ENCODE measurements around the gene FCGR1A. TPM values are rescaled to one million over a fixed set of nuclear protein-coding genes. Genes with fewer than 3 reads are reported as not detected.
"Not testable (repeated sequence)": the region's sequence is repeated elsewhere in the genome, so short reads cannot be mapped to it uniquely, and the experiment has no call there.

Gene FCGR1A
- under 1 TPM; 0.92 to 1.00 TPM for polyA plus RNA-seq

- not testable (repeated sequence) for H3K36me3 ChIP-seq (ENCODE audit: control insufficient read depth in 2 of 2, insufficient read depth in 2 of 2, low read length in 1 of 2); H3K4me3 ChIP-seq (ENCODE audit: low read depth in 1 of 2, low read length in 2 of 2); H3K27me3 ChIP-seq (ENCODE audit: control insufficient read depth in 1 of 2, insufficient read depth in 2 of 2, low read length in 2 of 2); H3K9me3 ChIP-seq (ENCODE audit: control insufficient read depth in 2 of 2, insufficient read depth in 1 of 2, low read depth in 1 of 2, low read length in 1 of 2); H3K4me1 ChIP-seq (ENCODE audit: control insufficient read depth in 2 of 2, insufficient read depth in 2 of 2, low read length in 1 of 2); H3K27ac ChIP-seq (ENCODE audit: low read depth in 2 of 2, low read length in 1 of 2)
- WGBS, 2 donors = no CpG with 5 or more reads among the region's 2 CpGs
These were observed at the start of gene FCGR1A for GRCh38 chr1:149782600-149782999. TSS of gene FCGR1A (plus strand) at chr1:149782694. CDS start at chr1:149782744, 50 bp downstream.

DNA sequence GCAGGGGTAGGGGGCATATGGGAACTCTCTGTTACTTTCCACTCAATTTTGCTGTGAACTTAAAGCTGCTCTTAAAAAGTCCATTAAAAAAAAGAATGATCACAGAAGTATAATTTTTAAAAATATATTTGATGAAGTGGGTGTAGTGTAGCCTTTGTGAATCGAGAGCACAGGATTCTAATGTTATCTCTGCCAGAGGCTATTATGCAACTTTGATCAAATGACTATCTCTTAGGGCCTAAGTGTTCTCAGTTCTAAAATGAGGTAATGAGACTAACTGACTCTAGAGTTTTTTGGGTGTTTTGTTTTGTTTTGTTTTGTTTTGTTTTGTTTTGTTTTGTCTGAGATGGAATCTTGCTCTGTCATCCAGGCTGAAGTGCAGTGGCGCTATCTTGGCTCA, 49.7 kb upstream of the FCGR1A start:
- H3K4me1 ChIP-seq (ENCODE audit: control insufficient read depth in 2 of 2, insufficient read depth in 2 of 2, low read length in 1 of 2); H3K4me3 ChIP-seq (ENCODE audit: low read depth in 1 of 2, low read length in 2 of 2); H3K27ac ChIP-seq (ENCODE audit: low read depth in 2 of 2, low read length in 1 of 2); H3K27me3 ChIP-seq (ENCODE audit: control insufficient read depth in 1 of 2, insufficient read depth in 2 of 2, low read length in 2 of 2); H3K36me3 ChIP-seq (ENCODE audit: control insufficient read depth in 2 of 2, insufficient read depth in 2 of 2, low read length in 1 of 2); H3K9me3 ChIP-seq (ENCODE audit: control insufficient read depth in 2 of 2, insufficient read depth in 1 of 2, low read depth in 1 of 2, low read length in 1 of 2): not testable (repeated sequence)
- 100% methylated on average over 1 of the region's 2 CpGs for WGBS, 2 donors

- not testable (repeated sequence) for H3K36me3 ChIP-seq (ENCODE audit: control insufficient read depth in 2 of 2, insufficient read depth in 2 of 2, low read length in 1 of 2); H3K4me1 ChIP-seq (ENCODE audit: control insufficient read depth in 2 of 2, insufficient read depth in 2 of 2, low read length in 1 of 2); H3K9me3 ChIP-seq (ENCODE audit: control insufficient read depth in 2 of 2, insufficient read depth in 1 of 2, low read depth in 1 of 2, low read length in 1 of 2); H3K27me3 ChIP-seq (ENCODE audit: control insufficient read depth in 1 of 2, insufficient read depth in 2 of 2, low read length in 2 of 2); H3K27ac ChIP-seq (ENCODE audit: low read depth in 2 of 2, low read length in 1 of 2); H3K4me3 ChIP-seq (ENCODE audit: low read depth in 1 of 2, low read length in 2 of 2)
- WGBS, 2 donors = 88 to 100% methylated on average over 1 of the region's 1 CpG
These were observed 47.8 kb upstream of the FCGR1A start for GRCh38 chr1:149734692-149735091.

DNA sequence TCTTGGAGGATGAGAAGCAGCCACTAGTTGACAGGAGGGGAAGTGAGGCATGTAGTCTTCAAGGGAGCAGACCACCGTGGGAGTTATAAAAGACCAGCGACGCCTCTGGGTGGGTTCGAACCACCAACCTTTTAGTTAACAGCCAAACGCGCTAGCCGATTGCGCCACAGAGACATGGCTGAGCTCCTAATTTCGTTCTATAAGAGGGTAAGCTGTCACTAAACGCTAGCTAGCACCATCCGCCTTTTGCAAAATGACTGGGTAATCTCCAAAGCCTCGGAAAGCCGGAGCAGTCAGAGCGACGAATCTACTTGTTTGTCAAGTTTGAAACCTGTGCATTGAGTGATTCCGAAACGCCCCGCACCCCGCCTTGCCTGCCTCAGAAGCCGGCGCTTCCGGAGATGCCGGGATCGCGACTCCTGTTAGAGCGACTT, 42.3 kb upstream of the FCGR1A start:
- not testable (repeated sequence) for H3K4me1 ChIP-seq (ENCODE audit: control insufficient read depth in 2 of 2, insufficient read depth in 2 of 2, low read length in 1 of 2); H3K36me3 ChIP-seq (ENCODE audit: control insufficient read depth in 2 of 2, insufficient read depth in 2 of 2, low read length in 1 of 2); H3K27ac ChIP-seq (ENCODE audit: low read depth in 2 of 2, low read length in 1 of 2); H3K4me3 ChIP-seq (ENCODE audit: low read depth in 1 of 2, low read length in 2 of 2); H3K27me3 ChIP-seq (ENCODE audit: control insufficient read depth in 1 of 2, insufficient read depth in 2 of 2, low read length in 2 of 2); H3K9me3 ChIP-seq (ENCODE audit: control insufficient read depth in 2 of 2, insufficient read depth in 1 of 2, low read depth in 1 of 2, low read length in 1 of 2)
- 6 to 9% methylated on average over 26 of the region's 26 CpGs for WGBS, 2 donors

- H3K9me3 ChIP-seq (ENCODE audit: control insufficient read depth in 2 of 2, insufficient read depth in 1 of 2, low read depth in 1 of 2, low read length in 1 of 2); H3K36me3 ChIP-seq (ENCODE audit: control insufficient read depth in 2 of 2, insufficient read depth in 2 of 2, low read length in 1 of 2); H3K4me1 ChIP-seq (ENCODE audit: control insufficient read depth in 2 of 2, insufficient read depth in 2 of 2, low read length in 1 of 2); H3K27ac ChIP-seq (ENCODE audit: low read depth in 2 of 2, low read length in 1 of 2); H3K27me3 ChIP-seq (ENCODE audit: control insufficient read depth in 1 of 2, insufficient read depth in 2 of 2, low read length in 2 of 2); H3K4me3 ChIP-seq (ENCODE audit: low read depth in 1 of 2, low read length in 2 of 2): not testable (repeated sequence)
- WGBS, 2 donors = 28 to 30% methylated on average over 6 to 7 of the region's 13 CpGs
These were observed 41.8 kb upstream of the FCGR1A start for GRCh38 chr1:149740590-149741230.

GRCh38 chr1:149741914-149742313, 40.6 kb upstream of the FCGR1A start:
- not testable (repeated sequence) for H3K36me3 ChIP-seq (ENCODE audit: control insufficient read depth in 2 of 2, insufficient read depth in 2 of 2, low read length in 1 of 2); H3K27ac ChIP-seq (ENCODE audit: low read depth in 2 of 2, low read length in 1 of 2); H3K9me3 ChIP-seq (ENCODE audit: control insufficient read depth in 2 of 2, insufficient read depth in 1 of 2, low read depth in 1 of 2, low read length in 1 of 2); H3K4me3 ChIP-seq (ENCODE audit: low read depth in 1 of 2, low read length in 2 of 2); H3K27me3 ChIP-seq (ENCODE audit: control insufficient read depth in 1 of 2, insufficient read depth in 2 of 2, low read length in 2 of 2); H3K4me1 ChIP-seq (ENCODE audit: control insufficient read depth in 2 of 2, insufficient read depth in 2 of 2, low read length in 1 of 2)
- WGBS, 2 donors = 77 to 86% methylated on average over 1 to 2 of the region's 5 CpGs

DNA sequence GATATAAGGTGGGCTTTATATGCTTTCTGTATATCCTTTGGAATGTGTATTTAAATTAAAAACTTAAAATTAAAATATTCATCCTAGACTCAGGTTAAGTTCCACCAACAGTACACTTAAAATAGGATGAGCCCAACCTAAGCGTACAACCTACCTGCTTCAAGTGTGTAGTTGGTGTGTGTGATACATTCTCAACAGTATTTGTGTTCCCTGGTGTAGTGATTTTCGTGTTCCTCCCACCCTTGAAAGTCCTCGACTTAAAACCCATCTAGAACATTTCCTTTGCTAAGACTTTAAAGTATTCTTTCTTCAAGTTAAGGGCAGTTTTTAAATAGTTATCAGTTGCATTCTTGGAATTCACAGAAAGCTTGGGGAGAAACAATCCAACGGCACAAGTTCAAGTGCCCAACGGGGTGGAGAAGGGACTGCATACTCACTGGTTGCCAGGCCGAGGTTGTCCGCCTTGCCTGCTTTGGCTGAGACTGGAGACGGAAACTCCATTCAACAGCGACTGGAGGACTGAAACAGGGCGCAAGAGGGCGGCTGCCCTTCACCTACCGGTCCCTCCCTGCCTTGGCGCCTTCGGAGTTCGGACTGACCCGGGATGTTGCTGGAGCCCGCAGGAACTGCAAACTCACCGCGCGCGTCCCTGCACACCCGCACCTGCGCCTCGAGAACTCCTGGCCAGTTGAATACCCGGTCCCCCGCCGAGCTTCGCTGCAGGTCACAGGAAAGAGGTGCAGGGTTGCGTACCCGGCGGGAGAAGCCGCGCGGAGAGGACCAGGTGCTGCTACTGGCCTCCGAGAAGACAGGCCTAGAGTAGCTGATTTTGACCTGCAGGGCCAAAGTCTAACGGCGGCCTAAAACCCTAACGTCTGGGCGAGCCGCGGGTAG, 35.8 kb upstream of the FCGR1A start:
- not testable (repeated sequence) for H3K4me1 ChIP-seq (ENCODE audit: control insufficient read depth in 2 of 2, insufficient read depth in 2 of 2, low read length in 1 of 2); H3K36me3 ChIP-seq (ENCODE audit: control insufficient read depth in 2 of 2, insufficient read depth in 2 of 2, low read length in 1 of 2); H3K27me3 ChIP-seq (ENCODE audit: control insufficient read depth in 1 of 2, insufficient read depth in 2 of 2, low read length in 2 of 2); H3K27ac ChIP-seq (ENCODE audit: low read depth in 2 of 2, low read length in 1 of 2); H3K4me3 ChIP-seq (ENCODE audit: low read depth in 1 of 2, low read length in 2 of 2); H3K9me3 ChIP-seq (ENCODE audit: control insufficient read depth in 2 of 2, insufficient read depth in 1 of 2, low read depth in 1 of 2, low read length in 1 of 2)
- 25 to 41% methylated on average over 28 to 35 of the region's 41 CpGs for WGBS, 2 donors

- H3K4me3 ChIP-seq (ENCODE audit: low read depth in 1 of 2, low read length in 2 of 2) = not testable (repeated sequence)
- 5 to 9% methylated on average over 20 to 24 of the region's 40 CpGs for WGBS, 2 donors
These were observed 34.9 kb upstream of the FCGR1A start for GRCh38 chr1:149747359-149748143.

DNA sequence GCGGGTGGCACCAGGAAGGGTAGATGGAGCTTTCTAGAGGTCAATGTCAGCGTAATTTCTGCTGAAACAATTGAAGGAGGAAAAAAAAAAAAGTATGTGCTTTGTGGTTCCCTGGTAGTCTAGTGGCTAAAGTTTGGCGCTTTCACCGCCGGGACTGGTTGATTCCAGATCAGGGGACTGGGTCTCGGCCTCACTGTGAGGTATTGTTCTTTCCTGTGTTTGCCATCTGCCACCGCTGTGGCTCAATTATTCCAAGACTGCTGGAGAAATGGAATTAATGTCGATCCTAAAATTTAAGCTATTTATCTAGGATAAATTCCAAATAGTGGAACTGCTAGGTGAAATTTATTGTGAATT, 34.4 kb upstream of the FCGR1A start:
- not testable (repeated sequence) for H3K27me3 ChIP-seq (ENCODE audit: control insufficient read depth in 1 of 2, insufficient read depth in 2 of 2, low read length in 2 of 2); H3K9me3 ChIP-seq (ENCODE audit: control insufficient read depth in 2 of 2, insufficient read depth in 1 of 2, low read depth in 1 of 2, low read length in 1 of 2); H3K36me3 ChIP-seq (ENCODE audit: control insufficient read depth in 2 of 2, insufficient read depth in 2 of 2, low read length in 1 of 2); H3K4me3 ChIP-seq (ENCODE audit: low read depth in 1 of 2, low read length in 2 of 2); H3K4me1 ChIP-seq (ENCODE audit: control insufficient read depth in 2 of 2, insufficient read depth in 2 of 2, low read length in 1 of 2); H3K27ac ChIP-seq (ENCODE audit: low read depth in 2 of 2, low read length in 1 of 2)
- 36% methylated on average over 8 of the region's 8 CpGs for WGBS, 2 donors

More at GRCh38 chr1:149747359-149748143, 34.9 kb upstream of the FCGR1A start:
- not testable (repeated sequence) for H3K4me1 ChIP-seq (ENCODE audit: control insufficient read depth in 2 of 2, insufficient read depth in 2 of 2, low read length in 1 of 2); H3K27me3 ChIP-seq (ENCODE audit: control insufficient read depth in 1 of 2, insufficient read depth in 2 of 2, low read length in 2 of 2); H3K27ac ChIP-seq (ENCODE audit: low read depth in 2 of 2, low read length in 1 of 2); H3K9me3 ChIP-seq (ENCODE audit: control insufficient read depth in 2 of 2, insufficient read depth in 1 of 2, low read depth in 1 of 2, low read length in 1 of 2); H3K36me3 ChIP-seq (ENCODE audit: control insufficient read depth in 2 of 2, insufficient read depth in 2 of 2, low read length in 1 of 2)
